HG03460 (cell line): ENCODE measurements around the gene ZBTB38.

Source experiments
- ATAC-seq: cut with Tn5 transposase; IDR thresholded peaks from one replicate; pipeline ENCODE4 v1.9.1; 2021; ENCODE audit not compliant: unreplicated experiment

The ZBTB38 gene

GRCh38 chr3:141403576-141403975 lies 35.3 kb downstream of the ZBTB38 start:
- no peak for ATAC-seq

GRCh38 chr3:141405025-141405424 lies 36.7 kb downstream of the ZBTB38 start:
- ATAC-seq = no peak

DNA sequence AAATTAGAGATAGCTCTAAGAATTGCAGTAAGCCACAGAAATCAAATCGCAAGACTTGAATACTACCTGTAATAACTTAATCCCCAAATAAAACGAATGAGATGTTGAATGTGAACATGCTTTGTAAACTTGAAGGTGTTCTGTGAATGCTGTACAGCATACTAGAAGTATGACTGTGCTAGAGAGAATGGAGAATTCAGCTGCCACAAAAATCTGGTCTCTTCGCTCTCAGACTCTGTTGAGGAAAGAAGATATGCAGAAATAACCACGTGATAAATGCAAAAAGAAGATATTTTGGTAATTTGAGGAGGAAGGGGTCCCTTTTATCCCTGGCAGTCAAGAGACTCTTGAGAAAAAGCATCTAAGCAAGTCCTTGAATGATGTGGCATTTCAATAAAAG lies 37.3 kb downstream of the ZBTB38 start:
- no peak for ATAC-seq

DNA sequence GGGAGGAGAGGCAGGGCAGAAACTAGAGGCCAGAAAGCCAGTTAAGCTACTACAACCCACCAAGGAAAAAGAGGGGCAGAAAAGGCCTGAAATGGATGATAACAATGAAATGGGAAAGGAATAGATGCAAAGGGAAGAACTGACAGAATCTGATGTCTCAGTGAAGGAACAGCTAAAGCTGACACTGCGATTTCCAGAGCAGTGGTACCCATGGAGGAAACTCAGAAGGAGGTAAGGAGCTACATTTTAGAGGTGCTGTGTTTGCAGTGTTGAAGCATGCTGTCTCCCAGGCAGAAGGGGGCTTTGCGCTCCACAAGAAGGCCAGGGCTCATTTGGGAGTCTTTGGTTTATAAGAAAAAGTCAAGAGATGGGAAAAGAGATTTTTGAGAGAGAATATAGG lies 38.0 kb downstream of the ZBTB38 start:
- no peak for ATAC-seq

- ATAC-seq = no peak
Measured at GRCh38 chr3:141407047-141407446, 38.7 kb downstream of the ZBTB38 start.

GRCh38 chr3:141407825-141408224 lies 39.5 kb downstream of the ZBTB38 start:
- ATAC-seq = no peak

DNA sequence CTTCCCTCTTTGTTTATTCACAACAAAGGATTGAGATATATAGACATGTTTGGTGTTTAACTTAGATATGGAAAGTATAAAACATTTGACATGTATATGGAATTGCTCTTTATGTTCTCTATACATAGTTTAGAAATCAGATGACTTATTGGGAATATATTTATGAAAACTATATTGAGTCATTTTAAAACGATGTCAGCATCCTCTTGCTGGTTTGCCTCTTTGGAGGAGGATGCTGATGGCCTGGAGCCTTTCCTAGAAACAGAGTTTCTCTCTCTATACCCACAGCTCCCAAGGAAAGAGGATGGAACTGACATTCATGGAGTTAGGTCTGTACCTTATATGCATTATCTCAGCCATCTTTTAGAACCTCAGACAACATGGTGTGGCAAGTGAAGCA lies 40.3 kb downstream of the ZBTB38 start:
- no peak for ATAC-seq

DNA sequence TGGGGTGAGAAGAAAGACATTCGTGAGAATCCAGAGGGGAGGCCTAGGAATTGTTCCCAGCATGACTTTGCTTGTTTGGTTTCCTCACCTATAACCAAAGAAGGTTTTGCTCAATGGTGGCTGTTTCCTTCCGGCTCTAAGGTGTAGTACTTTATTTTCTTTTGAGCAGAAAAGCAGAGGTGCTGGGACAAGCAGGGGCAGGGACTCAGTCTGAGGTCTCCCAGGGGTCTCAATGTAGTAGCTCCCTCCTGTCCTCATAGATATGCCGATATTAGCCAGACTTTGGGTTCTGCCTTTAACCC lies 41.6 kb downstream of the ZBTB38 start:
- ATAC-seq = no peak

DNA sequence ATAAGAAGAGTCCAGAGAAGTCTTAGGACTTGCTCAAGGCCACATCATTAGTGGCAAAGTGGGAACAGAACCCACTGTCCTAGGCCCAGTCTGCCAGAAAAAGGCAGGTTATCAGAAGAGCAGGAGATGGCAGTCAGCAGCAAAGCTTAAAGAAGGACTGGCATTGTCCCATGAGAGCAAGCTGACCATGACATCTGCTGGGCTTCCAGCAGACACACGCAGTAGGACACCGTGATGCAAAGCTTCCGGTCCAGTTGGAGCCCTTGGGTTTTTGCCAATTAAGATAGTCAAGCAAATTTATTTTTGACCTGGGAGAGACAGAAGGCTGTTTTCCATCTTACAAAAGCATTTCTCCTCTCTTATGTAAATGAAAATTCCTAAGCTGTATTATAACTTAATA lies 42.1 kb downstream of the ZBTB38 start:
- ATAC-seq = no peak

DNA sequence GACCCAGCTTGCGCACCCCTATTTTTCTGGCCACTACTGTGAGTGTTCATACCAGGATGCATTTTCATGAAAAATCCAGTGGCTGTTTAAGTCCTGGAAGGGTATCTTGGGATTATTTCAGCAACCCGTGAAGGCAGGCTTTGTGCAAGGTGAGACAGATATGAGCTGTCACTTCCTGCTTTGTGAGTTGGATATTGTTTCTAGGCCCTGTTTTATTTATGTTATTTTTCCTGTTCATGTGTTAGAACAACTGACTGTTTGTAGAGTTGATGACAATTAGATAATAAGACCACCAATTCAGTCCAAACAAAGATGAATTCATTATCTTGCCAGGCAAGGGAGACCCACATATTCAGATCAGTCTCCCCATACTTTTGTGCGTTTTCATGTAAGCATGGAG lies 42.5 kb downstream of the ZBTB38 start:
- ATAC-seq = no peak

DNA sequence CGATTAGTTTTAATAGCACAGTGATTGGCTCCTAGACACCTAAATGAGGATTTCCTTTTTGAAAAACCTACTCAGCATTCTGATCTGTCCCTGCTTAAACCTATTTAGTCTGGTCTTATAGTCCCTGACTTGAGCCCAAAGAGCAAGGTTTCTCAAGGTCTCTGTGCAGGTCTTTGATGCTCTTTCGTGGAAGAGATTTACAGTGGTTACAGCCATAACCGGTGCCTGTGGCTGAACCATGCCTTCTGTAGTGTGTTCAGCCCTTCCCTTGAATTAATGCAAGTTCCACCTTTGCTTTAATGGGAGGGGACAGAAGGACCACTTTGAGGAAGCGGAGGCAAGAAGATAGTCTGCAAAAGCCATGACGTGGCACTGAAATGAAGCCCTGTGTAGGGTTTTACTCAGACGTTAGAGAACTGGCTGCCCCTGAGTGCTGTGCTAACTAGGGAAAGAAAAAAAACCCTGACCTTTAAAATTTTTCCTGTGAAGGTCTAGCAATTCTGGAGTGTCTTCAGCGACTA lies 43.0 kb downstream of the ZBTB38 start:
- no peak for ATAC-seq

DNA sequence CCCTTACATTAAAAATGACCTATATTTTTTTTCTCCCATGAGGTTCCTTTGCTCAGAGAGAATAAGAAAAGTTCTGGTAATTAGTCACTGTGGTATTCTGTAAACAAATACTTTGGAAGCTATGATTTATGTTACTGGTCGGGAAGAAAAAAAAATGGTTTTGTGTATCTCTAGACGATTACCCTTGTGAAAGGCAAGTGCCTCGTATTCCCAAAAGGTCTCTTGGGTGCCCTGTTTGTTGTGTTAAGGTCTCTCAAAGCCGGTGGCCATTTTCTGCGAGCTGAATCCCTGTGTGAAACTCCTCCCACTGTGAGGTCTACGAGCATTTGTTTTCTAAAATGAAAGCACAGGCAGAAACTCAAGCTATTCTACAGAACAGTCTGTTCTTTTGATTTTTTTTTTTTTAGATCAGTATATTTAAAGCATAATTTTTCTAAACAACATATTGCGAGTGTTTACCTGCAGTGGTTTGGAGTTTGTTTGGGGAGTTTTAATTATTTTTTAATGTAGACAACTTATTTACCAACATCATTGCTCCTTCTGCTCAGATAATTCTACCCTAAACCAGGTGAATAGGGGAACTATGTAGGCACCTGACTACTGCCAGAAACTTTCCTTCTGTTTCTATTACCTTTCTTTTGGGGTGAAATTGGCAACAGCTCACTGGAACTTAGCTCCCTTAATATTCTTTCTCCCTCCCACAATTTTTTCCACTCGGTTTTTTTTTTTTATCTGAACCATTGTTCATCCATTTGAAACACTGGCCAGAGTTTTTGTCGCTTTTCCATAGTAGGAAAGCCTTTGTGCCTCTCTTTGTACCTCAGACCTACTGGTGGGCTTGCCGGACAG lies 44.0 kb downstream of the ZBTB38 start:
- no peak for ATAC-seq

GRCh38 chr3:141412936-141413354 lies 44.6 kb downstream of the ZBTB38 start:
- ATAC-seq = no peak

DNA sequence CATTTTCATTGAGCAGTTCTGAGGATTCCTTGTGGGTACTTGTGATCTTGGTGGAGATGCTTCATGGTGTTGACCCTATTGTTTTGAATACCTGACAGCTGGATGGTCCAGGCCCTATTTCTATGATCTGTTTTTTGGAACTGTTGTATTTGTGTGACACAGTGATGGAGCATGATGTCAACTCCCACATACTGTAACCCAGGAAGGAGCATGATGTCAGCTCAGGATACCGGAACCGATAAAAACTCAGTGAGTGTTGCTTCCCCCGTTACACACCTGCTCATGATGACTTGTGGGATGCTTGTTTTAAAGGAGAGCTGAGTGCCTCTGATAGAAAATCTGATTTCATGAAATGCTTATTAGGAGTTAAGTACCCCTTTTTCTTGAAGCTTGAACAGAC lies 45.1 kb downstream of the ZBTB38 start:
- no peak for ATAC-seq

- no peak for ATAC-seq
Measured at GRCh38 chr3:141413801-141414689, 45.7 kb downstream of the ZBTB38 start.

DNA sequence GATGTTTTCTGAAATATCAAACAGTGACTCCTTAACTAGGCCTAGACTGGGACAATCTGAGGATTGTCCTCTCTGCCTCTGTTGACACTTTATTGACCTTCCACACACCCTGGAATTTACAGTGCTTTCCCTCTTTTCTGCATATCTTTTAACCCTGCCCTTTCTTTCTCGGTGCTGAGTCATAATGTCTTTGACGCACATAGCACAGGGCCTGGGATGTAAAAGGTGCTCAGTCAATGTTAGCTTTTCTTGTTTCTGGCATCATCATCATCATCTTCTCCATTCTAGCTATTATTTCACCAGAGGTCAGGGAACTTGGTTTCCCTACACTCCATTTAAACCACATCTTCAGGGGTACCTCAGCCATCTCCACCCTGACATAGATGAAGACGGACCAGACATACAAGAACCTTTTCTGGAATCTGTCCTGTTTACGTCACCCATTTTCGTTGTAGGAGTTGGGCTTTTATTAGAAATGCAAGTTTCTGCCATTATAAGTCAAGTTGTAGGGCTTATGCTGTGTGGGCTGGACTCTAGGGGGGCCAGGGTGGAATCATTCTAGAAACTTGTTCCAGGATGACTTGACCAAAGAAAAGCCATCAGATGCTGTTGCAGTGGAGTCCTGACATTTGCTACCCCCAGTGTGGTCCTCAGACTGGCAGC lies 46.6 kb downstream of the ZBTB38 start:
- ATAC-seq = no peak

DNA sequence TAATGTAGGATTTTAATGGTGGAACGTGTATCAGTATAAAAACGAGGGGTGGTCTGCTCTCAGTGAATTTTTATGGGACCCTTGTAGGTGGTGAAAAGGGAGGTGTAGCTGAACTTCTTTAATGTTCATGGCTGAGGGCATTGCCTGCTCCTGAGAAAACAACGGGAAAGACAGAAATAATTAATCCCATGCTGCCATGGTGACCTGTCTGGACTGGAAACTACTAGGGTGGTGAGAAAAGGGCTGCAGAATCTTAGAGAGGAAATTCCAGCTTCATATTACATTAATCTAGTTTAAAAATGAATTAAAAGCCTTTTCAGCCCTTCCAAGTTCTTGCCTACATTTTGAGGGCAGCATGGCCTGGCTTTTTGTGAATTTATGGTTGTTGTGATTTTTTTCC lies 47.6 kb downstream of the ZBTB38 start:
- no peak for ATAC-seq
